Activated CD8-positive, alpha-beta memory T cell treated with anti-CD3 and anti-CD28 coated beads, Interleukin-2, amount 10 ng/mL, durations not matched to agents 7 days and 5 days (primary cell): ENCODE results near the gene SLC22A16. TPM values are rescaled to one million over a fixed set of nuclear protein-coding genes. Genes with fewer than 3 reads are reported as not detected.

Source experiments
- ATAC-seq: fragments of 150-1000 bp; cut with Tn5 transposase; one replicate; pipeline ENCODE4 v1.10.0; 2021; ENCODE audit warnings: moderate library complexity
- CTCF ChIA-PET: fragments of 350-600 bp; sonication (Branson Sonifier 250); formaldehyde crosslinking; loops from one replicate; lab custom pipeline; 2021; ENCODE audit warnings: antibody characterized with exemption; lab: Charles Lee
- DNase-seq: peaks from one replicate; pipeline ENCODE4 v3.0.0-alpha.2; 2020
- H3K27ac Mint-ChIP-seq: one replicate; pipeline ENCODE4 v1.8.0; 2021; ENCODE audit warnings: mild to moderate bottlenecking, mixed read lengths
- H3K27me3 Mint-ChIP-seq: one replicate; pipeline ENCODE4 v1.8.0; 2021; ENCODE audit warnings: mixed read lengths
- H3K36me3 Mint-ChIP-seq: one replicate; pipeline ENCODE4 v1.8.0; 2021; ENCODE audit warnings: mild to moderate bottlenecking, mixed read lengths
- H3K4me1 Mint-ChIP-seq: one replicate; pipeline ENCODE4 v1.8.0; 2021; ENCODE audit warnings: mixed read lengths
- H3K4me3 Mint-ChIP-seq: one replicate; pipeline ENCODE4 v1.8.0; 2021; ENCODE audit warnings: mild to moderate bottlenecking, moderate library complexity, mixed read lengths
- H3K9me3 Mint-ChIP-seq: one replicate; pipeline ENCODE4 v1.8.0; 2022; ENCODE audit warnings: low read depth, mixed read lengths
- total RNA-seq, 2 experiments: library from RNA; stranded (reverse); gene quantifications; one replicate each; pipeline ENCODE4 v1.2.3, GENCODE V29; 2021

Gene SLC22A16
- total RNA-seq, 2 experiments from 2014 or later = not detected

DNA sequence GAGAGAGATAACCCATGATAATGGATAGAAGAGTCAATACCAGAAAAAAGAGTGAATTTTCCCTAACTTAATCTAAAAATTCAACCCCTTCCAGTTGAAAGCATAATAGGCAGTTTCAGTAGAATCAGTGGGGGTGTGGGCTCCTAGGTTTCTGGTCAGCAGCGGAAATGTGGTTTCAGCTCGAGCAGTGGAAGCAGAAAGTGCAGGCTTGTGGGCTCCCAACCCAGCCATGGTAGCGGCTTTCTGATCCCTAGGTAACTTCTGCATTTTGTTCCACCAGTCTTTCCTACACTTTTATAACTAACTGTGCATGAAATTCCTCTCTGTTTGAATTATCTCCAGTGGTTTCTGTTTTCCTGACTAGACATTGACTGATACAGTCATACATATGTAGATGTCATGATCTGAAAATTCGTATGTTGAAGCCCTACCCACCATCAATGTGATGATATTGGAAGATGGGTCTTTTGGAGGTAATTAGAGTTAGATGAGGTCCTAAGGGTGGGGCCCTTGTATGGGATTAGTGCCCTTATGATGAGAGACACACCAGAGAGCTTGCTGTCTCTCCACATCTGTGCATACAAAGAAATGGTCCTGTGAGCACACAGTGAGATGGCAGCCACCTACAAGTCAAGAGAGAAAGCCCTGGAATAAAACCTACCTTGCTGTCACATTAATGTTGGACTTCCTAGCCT is 54.5 kb downstream of the SLC22A16 start:
- H3K4me3 Mint-ChIP-seq = no peak overlapping the region
- peak; percentile 52 for DNase-seq
- ATAC-seq = no peak
- no peak overlapping the region for H3K27ac Mint-ChIP-seq
- H3K36me3 Mint-ChIP-seq = peaks cover 3% of the 10 kb centered on the region
- H3K4me1 Mint-ChIP-seq = peaks cover 8% of the 10 kb centered on the region
- peaks cover 57% of the 10 kb centered on the region for H3K27me3 Mint-ChIP-seq
- peaks cover 4% of the 10 kb centered on the region for H3K9me3 Mint-ChIP-seq
- CTCF ChIA-PET = no interaction called here

DNA sequence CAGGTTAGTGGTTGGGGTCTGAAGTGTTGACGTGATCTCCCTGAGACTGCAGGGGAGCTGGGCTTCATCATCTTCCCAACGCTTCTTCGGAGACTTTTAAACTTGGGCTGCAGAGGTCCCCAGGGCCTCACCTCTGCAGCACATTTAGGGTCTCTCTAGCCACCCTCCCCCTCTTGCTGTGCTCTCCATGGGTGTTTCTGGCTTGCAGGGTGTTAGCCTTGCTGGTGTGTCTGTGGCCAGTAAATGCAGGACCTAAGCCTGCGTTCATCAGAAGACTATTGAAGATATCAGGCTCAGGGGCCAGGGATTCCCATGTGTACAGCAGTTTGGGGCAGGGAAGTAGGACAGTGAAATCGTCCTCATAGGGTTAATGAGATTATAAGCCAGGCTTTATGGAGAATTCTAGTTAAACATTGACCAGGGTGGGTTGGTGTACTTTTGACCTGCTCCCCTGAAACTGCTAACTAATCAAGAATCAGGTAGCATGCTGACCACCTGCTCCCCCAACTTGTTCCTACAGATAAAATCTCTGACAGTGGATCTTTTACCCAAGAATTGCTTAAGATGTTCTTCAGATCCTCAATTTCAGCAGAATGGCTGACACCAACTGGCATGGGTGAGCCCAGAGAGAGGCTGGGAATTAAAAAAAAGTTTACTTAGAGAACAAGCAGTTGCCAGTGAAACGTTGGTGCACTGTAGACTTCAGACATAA is 57.2 kb downstream of the SLC22A16 start:
- Mint-ChIP-seq H3K27me3 (peaks cover 44% of the 10 kb centered on the region), H3K27ac (no peak overlapping the region), H3K4me1 (peaks cover 8% of the 10 kb centered on the region), H3K36me3 (peaks cover 3% of the 10 kb centered on the region), H3K9me3 (peaks cover 4% of the 10 kb centered on the region), H3K4me3 (no peak overlapping the region)
- no peak for ATAC-seq
- no peak for DNase-seq
- CTCF ChIA-PET = no interaction called here

DNA sequence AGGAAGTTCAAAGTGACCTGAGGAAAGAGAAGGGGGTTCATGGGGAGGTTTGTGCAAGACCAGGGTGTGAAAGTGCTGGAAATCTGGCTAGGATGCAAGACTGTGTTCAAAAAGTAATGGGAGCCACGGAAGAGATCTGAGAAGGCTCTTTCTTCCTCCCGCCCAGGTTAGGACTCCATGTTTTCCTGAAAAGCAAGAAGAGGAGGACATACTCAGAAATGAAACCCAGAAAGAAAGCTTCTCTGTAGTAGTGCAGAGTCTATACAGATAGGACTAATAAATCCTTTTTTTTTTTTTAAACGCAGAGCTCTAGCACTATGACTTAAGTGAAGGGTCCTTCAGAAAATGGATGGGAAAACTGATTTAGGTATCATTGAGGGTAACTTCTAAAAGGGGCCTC is 57.8 kb downstream of the SLC22A16 start:
- H3K4me1 Mint-ChIP-seq = peaks cover 8% of the 10 kb centered on the region
- ATAC-seq = no peak
- CTCF ChIA-PET = no interaction called here

DNA sequence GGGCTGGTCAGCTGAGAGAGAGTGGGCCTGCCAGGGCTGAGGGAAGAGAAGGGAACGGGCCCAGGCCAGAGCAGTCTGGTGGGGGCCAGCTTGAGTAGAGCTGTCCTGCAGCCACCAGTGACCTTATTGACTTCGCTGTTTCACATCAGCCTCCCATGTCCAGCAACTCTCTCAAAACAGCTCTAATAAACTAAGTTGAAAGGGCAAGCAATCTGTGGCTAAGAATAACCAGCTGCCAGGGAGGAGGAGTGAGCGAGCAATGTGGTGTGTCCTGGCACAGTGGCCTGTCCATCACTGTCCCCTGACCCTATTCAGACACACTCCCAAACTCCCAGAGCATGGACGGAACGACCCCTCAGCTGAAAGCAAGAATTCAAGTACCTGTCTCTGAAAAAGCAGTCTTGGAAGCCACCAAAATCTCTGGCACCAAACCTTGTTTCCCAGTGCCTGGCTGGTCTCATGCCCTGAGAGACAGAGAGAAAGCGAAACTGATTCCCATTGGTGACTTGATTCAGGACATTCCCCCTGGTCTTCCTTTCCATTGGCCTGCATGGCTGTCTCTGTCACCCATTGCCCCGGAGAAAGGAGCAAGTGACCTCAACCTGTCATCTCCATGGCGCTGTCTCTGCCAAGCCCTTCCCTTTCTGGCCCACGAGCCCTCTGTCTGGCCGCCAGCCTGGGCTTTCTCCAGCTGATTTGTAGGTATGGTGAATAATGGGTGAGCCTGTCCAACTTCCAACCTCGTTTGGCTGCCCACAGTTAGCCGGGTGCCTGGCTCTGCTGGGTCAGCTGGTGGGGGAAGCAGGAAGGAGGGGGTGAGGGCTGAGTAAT is 61.1 kb downstream of the SLC22A16 start, which contains the start of gene DDO:
Gene DDO (minus strand): TSS at position 490 of the 831 bp plus-strand sequence. CDS start 2,113 bp downstream, outside the sequence.
- no peak within 1 kb of the TSS for H3K27ac Mint-ChIP-seq

More for the DNA sequence above, 57.8 kb downstream of the SLC22A16 start:
- H3K9me3 Mint-ChIP-seq = peaks cover 4% of the 10 kb centered on the region
- H3K36me3 Mint-ChIP-seq = peaks cover 3% of the 10 kb centered on the region
- DNase-seq = no peak
- H3K27ac Mint-ChIP-seq = no peak overlapping the region
- no peak overlapping the region for H3K4me3 Mint-ChIP-seq
- H3K27me3 Mint-ChIP-seq = peaks cover 39% of the 10 kb centered on the region

DNA sequence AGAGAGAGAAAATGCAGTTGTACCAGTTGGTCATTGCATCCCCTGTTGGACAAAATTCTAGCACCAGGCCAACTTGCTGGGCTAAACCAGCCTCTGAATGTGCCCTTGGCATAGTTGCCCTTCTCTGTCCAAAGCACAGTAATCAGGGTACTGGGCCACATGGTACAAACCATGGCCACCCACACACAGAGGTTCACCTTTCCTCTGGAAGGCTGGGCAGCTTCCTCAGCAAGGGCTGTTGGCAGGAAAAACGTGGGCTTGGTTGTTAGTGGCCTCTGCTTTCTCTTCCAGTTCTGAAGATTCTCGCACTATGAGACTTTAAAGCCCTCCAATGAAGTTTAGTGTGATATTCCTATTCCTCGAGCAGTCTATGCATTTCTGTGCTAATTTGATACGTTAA is 61.7 kb downstream of the SLC22A16 start:
- no peak overlapping the region for H3K4me3 Mint-ChIP-seq
- no peak overlapping the region for H3K27ac Mint-ChIP-seq
- no peaks in the 10 kb centered on the region for H3K4me1 Mint-ChIP-seq
- CTCF ChIA-PET = no interaction called here
- H3K9me3 Mint-ChIP-seq = no peaks in the 10 kb centered on the region
- ATAC-seq = no peak
- H3K27me3 Mint-ChIP-seq = peaks cover 16% of the 10 kb centered on the region
- no peak for DNase-seq
- no peaks in the 10 kb centered on the region for H3K36me3 Mint-ChIP-seq

More for the DNA sequence above, 61.1 kb downstream of the SLC22A16 start, which contains the start of gene DDO:
- peaks cover 19% of the 10 kb centered on the region for H3K27me3 Mint-ChIP-seq
- CTCF ChIA-PET = no interaction called here
- H3K4me3 Mint-ChIP-seq = no peak within 1 kb of the TSS
- DNase-seq = no peak
- no peaks in the 10 kb centered on the region for H3K9me3 Mint-ChIP-seq
- ATAC-seq = no peak
- H3K4me1 Mint-ChIP-seq = no peaks in the 10 kb centered on the region
- H3K36me3 Mint-ChIP-seq = no peaks in the 10 kb centered on the region

DNA sequence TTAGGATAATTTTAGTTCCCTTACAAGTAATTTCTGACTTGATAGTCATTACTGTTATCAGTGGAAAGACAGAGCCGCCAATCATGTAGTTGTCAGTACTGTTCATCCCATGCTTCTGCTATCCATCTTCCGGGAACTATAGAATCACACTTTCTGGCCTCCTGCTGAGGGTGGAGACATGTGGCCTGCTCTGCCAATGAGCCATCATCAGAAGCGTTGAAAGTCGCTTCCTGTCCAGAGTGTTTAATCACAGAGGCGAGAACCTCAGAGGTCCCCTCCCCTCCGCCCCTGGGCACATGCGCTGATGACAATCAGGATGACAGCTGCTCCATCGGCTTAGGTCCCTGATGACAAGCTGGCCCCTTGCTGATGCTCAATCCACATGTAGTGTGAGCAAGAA is 64.1 kb downstream of the SLC22A16 start:
- no peak for ATAC-seq

DNA sequence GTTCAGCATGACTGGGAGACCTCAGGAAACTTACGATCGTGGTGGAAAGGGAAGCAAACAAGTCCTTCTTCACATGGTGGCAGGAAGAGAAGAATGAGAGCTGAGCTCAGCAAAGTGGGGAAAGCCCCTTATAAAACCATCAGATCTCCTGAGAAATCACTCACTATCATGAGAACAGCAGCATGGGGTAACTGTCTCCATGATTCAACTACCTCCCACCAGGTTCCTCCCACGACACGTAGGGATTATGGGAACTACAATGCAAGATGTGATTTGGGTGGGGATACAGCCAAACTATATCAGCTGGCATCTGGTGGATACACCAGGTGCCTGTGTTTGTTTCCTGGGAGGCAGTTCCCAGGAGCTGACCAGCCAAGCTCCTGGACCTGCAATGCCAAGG is 65.9 kb downstream of the SLC22A16 start:
- no peaks in the 10 kb centered on the region for H3K4me1 Mint-ChIP-seq
- CTCF ChIA-PET = no interaction called here
- no peaks in the 10 kb centered on the region for H3K36me3 Mint-ChIP-seq
- DNase-seq (no peak), ATAC-seq (no peak)
- H3K9me3 Mint-ChIP-seq = no peaks in the 10 kb centered on the region
- H3K27ac Mint-ChIP-seq = no peak overlapping the region
- H3K27me3 Mint-ChIP-seq = peaks cover 6% of the 10 kb centered on the region
- no peak overlapping the region for H3K4me3 Mint-ChIP-seq

More for the DNA sequence above, 64.1 kb downstream of the SLC22A16 start:
- H3K27ac Mint-ChIP-seq = no peak overlapping the region
- CTCF ChIA-PET = no interaction called here
- H3K9me3 Mint-ChIP-seq = no peaks in the 10 kb centered on the region
- H3K4me3 Mint-ChIP-seq = no peak overlapping the region
- DNase-seq = no peak
- peaks cover 6% of the 10 kb centered on the region for H3K27me3 Mint-ChIP-seq
- H3K4me1 Mint-ChIP-seq = no peaks in the 10 kb centered on the region
- no peaks in the 10 kb centered on the region for H3K36me3 Mint-ChIP-seq

DNA sequence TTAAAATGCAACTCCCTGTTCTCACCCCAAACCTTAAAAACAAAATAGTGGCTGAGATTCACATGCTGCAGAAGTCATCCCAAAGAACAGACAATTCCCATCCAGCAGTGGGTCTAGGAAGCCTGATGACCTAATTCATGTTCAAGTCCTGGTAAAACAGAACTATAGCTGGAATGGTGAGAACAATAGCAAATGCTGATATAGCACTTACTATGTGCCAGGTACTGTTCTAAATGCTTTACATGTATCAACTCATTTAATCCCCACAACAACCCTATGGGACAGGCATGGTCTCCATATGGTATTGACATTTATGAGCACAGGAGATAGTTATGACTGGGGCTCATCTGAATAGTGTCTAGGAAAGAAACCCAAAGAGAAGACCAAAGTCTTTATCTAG is 66.6 kb downstream of the SLC22A16 start:
- H3K4me1 Mint-ChIP-seq = no peaks in the 10 kb centered on the region
- H3K36me3 Mint-ChIP-seq = no peaks in the 10 kb centered on the region
- H3K27ac Mint-ChIP-seq = no peak overlapping the region
- CTCF ChIA-PET = no interaction called here
- H3K9me3 Mint-ChIP-seq = no peaks in the 10 kb centered on the region
- DNase-seq (no peak), ATAC-seq (no peak)
- peaks cover 6% of the 10 kb centered on the region for H3K27me3 Mint-ChIP-seq
- no peak overlapping the region for H3K4me3 Mint-ChIP-seq

DNA sequence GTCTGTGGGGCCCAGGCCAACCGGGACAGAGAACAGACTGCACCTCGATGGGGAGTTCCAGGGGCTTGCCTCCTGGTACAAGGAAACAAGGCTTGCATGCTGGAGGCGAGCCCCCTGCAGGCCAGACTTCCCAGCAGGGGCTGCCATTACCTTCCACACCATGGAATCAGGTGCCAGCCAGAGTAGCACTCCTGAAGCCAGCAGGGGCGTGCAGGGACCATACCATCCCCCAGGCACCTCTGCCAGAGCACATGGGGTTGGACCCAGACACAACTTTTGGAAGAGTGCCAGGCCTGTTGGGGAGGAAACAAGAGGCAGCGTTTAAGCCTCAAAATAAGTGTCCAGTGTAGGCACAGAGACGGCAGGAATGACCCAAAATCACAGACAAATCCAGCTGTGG is 67.5 kb downstream of the SLC22A16 start:
- Mint-ChIP-seq H3K4me3 (no peak overlapping the region), H3K36me3 (no peaks in the 10 kb centered on the region), H3K27me3 (peaks cover 6% of the 10 kb centered on the region), H3K27ac (no peak overlapping the region), H3K4me1 (no peaks in the 10 kb centered on the region), H3K9me3 (no peaks in the 10 kb centered on the region)
- DNase-seq (no peak), ATAC-seq (no peak)
- CTCF ChIA-PET = no interaction called here

DNA sequence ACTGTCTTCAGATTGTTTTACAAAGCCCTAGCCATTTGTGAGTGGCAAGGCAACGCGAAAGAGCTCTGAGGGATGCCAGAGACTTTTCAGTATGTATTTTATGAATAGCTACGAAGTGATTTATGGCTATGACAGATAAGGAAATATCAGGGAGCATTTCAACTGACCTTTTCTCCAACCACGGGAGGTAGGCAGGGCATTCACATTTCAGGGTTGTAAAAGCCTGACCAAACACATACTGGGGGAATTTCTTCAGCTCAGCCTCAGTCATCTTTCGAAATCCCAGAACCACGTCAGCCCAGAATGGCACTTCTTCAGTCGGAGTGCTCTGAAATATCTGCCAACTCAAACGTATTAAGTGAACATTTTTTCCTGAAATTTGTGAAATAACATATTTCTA is 71.8 kb downstream of the SLC22A16 start:
- Mint-ChIP-seq H3K36me3 (no peaks in the 10 kb centered on the region), H3K27ac (no peak overlapping the region), H3K4me3 (no peak overlapping the region), H3K4me1 (no peaks in the 10 kb centered on the region), H3K9me3 (no peaks in the 10 kb centered on the region), H3K27me3 (no peaks in the 10 kb centered on the region)
- CTCF ChIA-PET = no interaction called here
- DNase-seq = no peak
- no peak for ATAC-seq

DNA sequence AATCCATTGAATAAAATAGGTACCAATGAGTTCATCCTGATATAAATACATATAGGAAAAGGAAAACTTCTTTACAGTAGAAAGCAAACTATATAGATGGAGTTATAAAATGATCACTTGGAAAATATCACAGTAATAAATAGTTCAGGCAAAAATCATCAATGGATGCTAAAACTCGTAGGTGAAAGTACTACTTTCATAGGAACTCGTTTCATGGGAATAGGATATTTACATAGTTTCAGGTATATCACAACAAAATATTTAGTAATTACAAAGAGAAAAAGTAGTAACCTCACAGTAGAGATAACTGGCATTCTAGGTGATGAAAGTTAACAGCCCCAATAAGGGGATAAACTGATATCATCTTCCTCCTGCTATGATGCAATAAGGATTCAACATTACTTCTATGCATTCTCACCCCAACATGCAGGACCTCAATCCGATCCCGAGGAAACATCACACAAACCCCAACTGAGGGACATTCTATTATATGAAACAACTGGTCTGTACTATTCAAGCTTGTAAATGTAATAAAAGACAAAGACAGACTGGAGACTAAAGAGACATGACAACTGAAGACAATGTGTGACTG is 74.7 kb downstream of the SLC22A16 start:
- DNase-seq (no peak), ATAC-seq (no peak)
- Mint-ChIP-seq H3K4me3 (no peak overlapping the region), H3K27me3 (no peaks in the 10 kb centered on the region), H3K9me3 (no peaks in the 10 kb centered on the region), H3K36me3 (no peaks in the 10 kb centered on the region), H3K4me1 (no peaks in the 10 kb centered on the region), H3K27ac (no peak overlapping the region)
- CTCF ChIA-PET = interaction anchor here (1.6 kb wide), 1 partner anchor 10 kb away, joined by 5 read pairs; no protein-coding TSS in a partner anchor

DNA sequence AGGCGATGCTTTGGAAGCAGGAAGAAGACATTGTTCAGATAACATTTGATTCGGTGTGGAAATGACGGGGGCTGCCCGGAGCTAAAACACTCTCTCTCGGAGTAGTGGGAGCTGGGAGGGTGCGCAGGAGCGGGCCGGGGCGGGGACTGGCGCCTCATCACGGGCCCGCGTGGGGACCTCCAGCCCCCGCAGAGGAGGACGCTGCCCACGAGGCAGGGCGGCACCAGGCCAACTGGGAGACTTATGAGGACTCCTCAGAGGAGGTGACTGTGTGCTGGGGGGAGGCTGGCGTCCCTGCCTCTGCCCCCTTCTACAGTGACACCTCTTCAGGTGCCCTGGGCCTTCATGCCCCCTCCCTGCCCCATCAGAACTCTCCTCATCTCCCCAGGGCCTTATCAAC is 76.2 kb downstream of the SLC22A16 start:
- DNase-seq (no peak), ATAC-seq (no peak)
- Mint-ChIP-seq H3K4me1 (no peaks in the 10 kb centered on the region), H3K27ac (no peak overlapping the region), H3K9me3 (no peaks in the 10 kb centered on the region), H3K36me3 (no peaks in the 10 kb centered on the region), H3K27me3 (no peaks in the 10 kb centered on the region), H3K4me3 (no peak overlapping the region)
- CTCF ChIA-PET = no interaction called here
